HEK293 (cell line): ENCODE results near the gene UGT1A7.

ENCODE experiments used
- CTCF ChIA-PET: fragments of 350-600 bp; formaldehyde crosslinking; extraction: SDS; loops from one replicate; lab custom pipeline; 2021; ENCODE audit warnings: antibody characterized with exemption; lab: Yijun Ruan, JAX
- POLR2A ChIA-PET: fragments of 300-600 bp; formaldehyde crosslinking; extraction: SDS; loops from one replicate; lab custom pipeline; 2020; ENCODE audit warnings: antibody characterized with exemption, inconsistent platforms; lab: Yijun Ruan, JAX
- H3K27ac ChIP-seq: fragments of 200-500 bp; sonication (Bioruptor generic); 2 replicates; pipeline ENCODE4 v1.5.1; 2014; ENCODE audit warnings: low read depth, low read length, control low read depth, inconsistent platforms; ENCODE audit errors: extremely low read depth
- H3K36me3 ChIP-seq, 2 experiments: fragments of 200-500 bp in 1 of 2; sonication (Bioruptor generic) in 1 of 2; 1 replicate in 1 of 2; 2 replicates in 1 of 2; pipeline ENCODE4 v1.5.1; 2014 to 2017; ENCODE audit warnings: inconsistent platforms in 2 of 2, low read length in 2 of 2; ENCODE audit not compliant: control insufficient read depth in 2 of 2, insufficient read depth in 1 of 2
- H3K4me1 ChIP-seq: fragments of 200-500 bp; sonication (Bioruptor generic); 2 replicates; pipeline ENCODE4 v1.5.1; 2014; ENCODE audit warnings: mild to moderate bottlenecking, low read length, inconsistent platforms; ENCODE audit not compliant: control insufficient read depth, insufficient read depth
- H3K4me3 ChIP-seq: 2 replicates; pipeline ENCODE4 v1.5.1; 2011; ENCODE audit warnings: low read depth, mild to moderate bottlenecking, control low read depth, low read length, moderate library complexity
- H3K9me3 ChIP-seq: fragments of 200-500 bp; sonication (Bioruptor generic); 2 replicates; pipeline ENCODE4 v1.5.1; 2014; ENCODE audit warnings: low read depth, low read length, inconsistent platforms; ENCODE audit not compliant: control insufficient read depth, insufficient read depth
- BCL11B ChIP-seq: fragments of 450-650 bp; formaldehyde crosslinking; IDR thresholded peaks from 2 replicates; pipeline ENCODE4 v1.5.1; 2016; ENCODE audit warnings: low read depth, missing biosample characterization, missing genetic modification characterization
- KLF9 ChIP-seq: fragments of 450-650 bp; formaldehyde crosslinking; IDR thresholded peaks from 2 replicates; pipeline ENCODE4 v1.5.1; 2016; ENCODE audit warnings: missing biosample characterization, missing genetic modification characterization, low read depth
- ZFP3 ChIP-seq: fragments of 450-650 bp; formaldehyde crosslinking; IDR thresholded peaks from 2 replicates; pipeline ENCODE4 v1.5.1; 2016; ENCODE audit warnings: low read depth, missing biosample characterization, missing genetic modification characterization
- ZFP41 ChIP-seq: fragments of 450-650 bp; formaldehyde crosslinking; IDR thresholded peaks from 2 replicates; pipeline ENCODE4 v1.5.1; 2016; ENCODE audit warnings: missing biosample characterization, missing genetic modification characterization, borderline replicate concordance
- ZNF175 ChIP-seq: fragments of 450-650 bp; formaldehyde crosslinking; IDR thresholded peaks from 2 replicates; pipeline ENCODE4 v1.5.1; 2016; ENCODE audit warnings: missing biosample characterization, missing genetic modification characterization
- ZNF24 ChIP-seq: fragments of 450-650 bp; formaldehyde crosslinking; IDR thresholded peaks from 2 replicates; pipeline ENCODE4 v1.5.1; 2016; ENCODE audit warnings: missing biosample characterization, missing genetic modification characterization
- ZNF423 ChIP-seq: fragments of 450-650 bp; formaldehyde crosslinking; IDR thresholded peaks from 2 replicates; pipeline ENCODE4 v1.5.1; 2016; ENCODE audit warnings: missing biosample characterization, missing genetic modification characterization
- ZSCAN23 ChIP-seq: fragments of 450-650 bp; formaldehyde crosslinking; IDR thresholded peaks from 2 replicates; pipeline ENCODE4 v1.5.1; 2016; ENCODE audit warnings: missing biosample characterization, missing genetic modification characterization
- TF ChIP-seq, protein P1 (sequence below): fragments of 450-650 bp; formaldehyde crosslinking; IDR thresholded peaks from 2 replicates; pipeline ENCODE4 v1.5.1; 2016; ENCODE audit warnings: missing biosample characterization, missing genetic modification characterization, borderline replicate concordance
- TF ChIP-seq, protein P2 (sequence below): fragments of 450-650 bp; formaldehyde crosslinking; IDR thresholded peaks from 2 replicates; pipeline ENCODE4 v1.5.1; 2016; ENCODE audit warnings: missing biosample characterization, missing genetic modification characterization
- TF ChIP-seq, protein P3 (sequence below): fragments of 450-650 bp; formaldehyde crosslinking; IDR thresholded peaks from 2 replicates; pipeline ENCODE4 v1.5.1; 2017; ENCODE audit warnings: missing biosample characterization, missing genetic modification characterization

UGT1A7 gene

DNA sequence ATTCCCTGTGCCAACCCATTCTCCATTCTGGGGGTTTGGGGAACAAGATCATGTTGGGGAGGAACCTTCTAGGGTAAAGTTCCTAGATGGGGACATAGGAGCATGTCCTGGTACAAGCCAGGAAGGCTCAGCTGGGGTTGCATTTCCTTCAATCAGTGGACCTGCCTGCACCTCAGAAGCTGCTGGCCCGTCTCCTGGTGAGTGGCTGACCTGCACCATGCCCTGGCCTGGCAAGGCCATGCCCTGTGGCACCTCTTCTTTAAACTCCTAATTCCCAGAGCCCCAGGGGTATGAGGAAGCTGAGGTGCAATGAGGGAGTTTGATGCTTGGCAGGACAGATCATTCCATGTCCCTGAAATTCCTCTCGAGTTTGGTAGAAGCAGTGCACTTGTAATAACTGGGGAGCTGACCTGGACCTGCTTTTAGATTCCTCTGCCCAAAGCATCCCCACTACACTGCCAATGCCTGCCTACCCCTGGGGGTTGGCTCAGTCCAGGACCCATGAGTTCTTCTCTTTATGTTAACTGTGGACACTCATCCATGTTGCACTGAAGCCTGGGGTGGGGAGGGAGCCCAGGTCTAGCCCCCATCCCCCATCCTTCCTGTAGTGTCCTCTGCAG is 121.7 kb downstream of the UGT1A7 start (continued):
- TF ChIP-seq, protein P1, sequence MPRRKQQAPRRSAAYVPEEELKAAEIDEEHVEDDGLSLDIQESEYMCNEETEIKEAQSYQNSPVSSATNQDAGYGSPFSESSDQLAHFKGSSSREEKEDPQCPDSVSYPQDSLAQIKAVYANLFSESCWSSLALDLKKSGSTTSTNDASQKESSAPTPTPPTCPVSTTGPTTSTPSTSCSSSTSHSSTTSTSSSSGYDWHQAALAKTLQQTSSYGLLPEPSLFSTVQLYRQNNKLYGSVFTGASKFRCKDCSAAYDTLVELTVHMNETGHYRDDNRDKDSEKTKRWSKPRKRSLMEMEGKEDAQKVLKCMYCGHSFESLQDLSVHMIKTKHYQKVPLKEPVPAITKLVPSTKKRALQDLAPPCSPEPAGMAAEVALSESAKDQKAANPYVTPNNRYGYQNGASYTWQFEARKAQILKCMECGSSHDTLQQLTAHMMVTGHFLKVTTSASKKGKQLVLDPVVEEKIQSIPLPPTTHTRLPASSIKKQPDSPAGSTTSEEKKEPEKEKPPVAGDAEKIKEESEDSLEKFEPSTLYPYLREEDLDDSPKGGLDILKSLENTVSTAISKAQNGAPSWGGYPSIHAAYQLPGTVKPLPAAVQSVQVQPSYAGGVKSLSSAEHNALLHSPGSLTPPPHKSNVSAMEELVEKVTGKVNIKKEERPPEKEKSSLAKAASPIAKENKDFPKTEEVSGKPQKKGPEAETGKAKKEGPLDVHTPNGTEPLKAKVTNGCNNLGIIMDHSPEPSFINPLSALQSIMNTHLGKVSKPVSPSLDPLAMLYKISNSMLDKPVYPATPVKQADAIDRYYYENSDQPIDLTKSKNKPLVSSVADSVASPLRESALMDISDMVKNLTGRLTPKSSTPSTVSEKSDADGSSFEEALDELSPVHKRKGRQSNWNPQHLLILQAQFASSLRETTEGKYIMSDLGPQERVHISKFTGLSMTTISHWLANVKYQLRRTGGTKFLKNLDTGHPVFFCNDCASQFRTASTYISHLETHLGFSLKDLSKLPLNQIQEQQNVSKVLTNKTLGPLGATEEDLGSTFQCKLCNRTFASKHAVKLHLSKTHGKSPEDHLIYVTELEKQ: no peak
- TF ChIP-seq ZNF24 (tag by site-specific recombination): no peak

DNA sequence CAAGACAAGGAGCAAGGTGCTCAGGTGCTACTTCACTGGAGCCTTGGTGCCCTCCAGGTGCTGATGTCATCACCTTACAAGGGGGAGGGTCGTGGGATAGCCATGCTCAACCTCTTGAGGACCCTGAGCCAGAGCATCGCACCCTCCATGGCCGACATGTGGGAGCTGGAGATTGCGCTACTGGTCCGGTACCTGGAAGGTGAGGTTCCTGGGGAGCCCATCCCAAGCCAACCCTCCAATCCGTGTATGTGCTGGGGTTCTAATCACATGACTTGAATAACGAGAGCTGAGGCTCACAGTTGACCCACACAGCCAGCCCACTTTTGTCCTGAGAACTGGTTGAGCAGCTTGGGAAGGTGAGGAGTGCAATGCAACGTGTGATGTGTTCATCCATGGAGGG is 122.3 kb downstream of the UGT1A7 start:
- Histone ChIP-seq H3K27ac (no peak overlapping the region), H3K9me3 (no peaks in the 10 kb centered on the region), H3K4me3 (no peak overlapping the region), H3K4me1 (no peaks in the 10 kb centered on the region), H3K36me3 (no peaks in the 10 kb centered on the region)
- ChIA-PET POLR2A (interaction anchor here (0.6 kb wide), 1 partner anchor 1582 kb away, joined by 3 read pairs; no protein-coding TSS in a partner anchor), CTCF (no interaction called here)
- no peak for TF ChIP-seq KLF9 (tag by site-specific recombination)
- TF ChIP-seq ZSCAN23 (tag by site-specific recombination): no peak
- no peak for TF ChIP-seq ZNF175 (tag by site-specific recombination)
- TF ChIP-seq, protein P2, sequence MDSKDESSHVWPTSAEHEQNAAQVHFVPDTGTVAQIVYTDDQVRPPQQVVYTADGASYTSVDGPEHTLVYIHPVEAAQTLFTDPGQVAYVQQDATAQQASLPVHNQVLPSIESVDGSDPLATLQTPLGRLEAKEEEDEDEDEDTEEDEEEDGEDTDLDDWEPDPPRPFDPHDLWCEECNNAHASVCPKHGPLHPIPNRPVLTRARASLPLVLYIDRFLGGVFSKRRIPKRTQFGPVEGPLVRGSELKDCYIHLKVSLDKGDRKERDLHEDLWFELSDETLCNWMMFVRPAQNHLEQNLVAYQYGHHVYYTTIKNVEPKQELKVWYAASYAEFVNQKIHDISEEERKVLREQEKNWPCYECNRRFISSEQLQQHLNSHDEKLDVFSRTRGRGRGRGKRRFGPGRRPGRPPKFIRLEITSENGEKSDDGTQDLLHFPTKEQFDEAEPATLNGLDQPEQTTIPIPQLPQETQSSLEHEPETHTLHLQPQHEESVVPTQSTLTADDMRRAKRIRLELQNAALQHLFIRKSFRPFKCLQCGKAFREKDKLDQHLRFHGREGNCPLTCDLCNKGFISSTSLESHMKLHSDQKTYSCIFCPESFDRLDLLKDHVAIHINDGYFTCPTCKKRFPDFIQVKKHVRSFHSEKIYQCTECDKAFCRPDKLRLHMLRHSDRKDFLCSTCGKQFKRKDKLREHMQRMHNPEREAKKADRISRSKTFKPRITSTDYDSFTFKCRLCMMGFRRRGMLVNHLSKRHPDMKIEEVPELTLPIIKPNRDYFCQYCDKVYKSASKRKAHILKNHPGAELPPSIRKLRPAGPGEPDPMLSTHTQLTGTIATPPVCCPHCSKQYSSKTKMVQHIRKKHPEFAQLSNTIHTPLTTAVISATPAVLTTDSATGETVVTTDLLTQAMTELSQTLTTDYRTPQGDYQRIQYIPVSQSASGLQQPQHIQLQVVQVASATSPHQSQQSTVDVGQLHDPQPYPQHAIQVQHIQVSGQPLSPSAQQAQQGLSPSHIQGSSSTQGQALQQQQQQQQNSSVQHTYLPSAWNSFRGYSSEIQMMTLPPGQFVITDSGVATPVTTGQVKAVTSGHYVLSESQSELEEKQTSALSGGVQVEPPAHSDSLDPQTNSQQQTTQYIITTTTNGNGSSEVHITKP (tag by site-specific recombination): no peak
- TF ChIP-seq ZFP41 (tag by site-specific recombination): no peak
- no peak for TF ChIP-seq ZNF423 (tag by site-specific recombination)
- TF ChIP-seq ZFP3: no peak
- TF ChIP-seq, protein P1: no peak
- TF ChIP-seq BCL11B (tag by site-specific recombination): no peak
- TF ChIP-seq, protein P3, sequence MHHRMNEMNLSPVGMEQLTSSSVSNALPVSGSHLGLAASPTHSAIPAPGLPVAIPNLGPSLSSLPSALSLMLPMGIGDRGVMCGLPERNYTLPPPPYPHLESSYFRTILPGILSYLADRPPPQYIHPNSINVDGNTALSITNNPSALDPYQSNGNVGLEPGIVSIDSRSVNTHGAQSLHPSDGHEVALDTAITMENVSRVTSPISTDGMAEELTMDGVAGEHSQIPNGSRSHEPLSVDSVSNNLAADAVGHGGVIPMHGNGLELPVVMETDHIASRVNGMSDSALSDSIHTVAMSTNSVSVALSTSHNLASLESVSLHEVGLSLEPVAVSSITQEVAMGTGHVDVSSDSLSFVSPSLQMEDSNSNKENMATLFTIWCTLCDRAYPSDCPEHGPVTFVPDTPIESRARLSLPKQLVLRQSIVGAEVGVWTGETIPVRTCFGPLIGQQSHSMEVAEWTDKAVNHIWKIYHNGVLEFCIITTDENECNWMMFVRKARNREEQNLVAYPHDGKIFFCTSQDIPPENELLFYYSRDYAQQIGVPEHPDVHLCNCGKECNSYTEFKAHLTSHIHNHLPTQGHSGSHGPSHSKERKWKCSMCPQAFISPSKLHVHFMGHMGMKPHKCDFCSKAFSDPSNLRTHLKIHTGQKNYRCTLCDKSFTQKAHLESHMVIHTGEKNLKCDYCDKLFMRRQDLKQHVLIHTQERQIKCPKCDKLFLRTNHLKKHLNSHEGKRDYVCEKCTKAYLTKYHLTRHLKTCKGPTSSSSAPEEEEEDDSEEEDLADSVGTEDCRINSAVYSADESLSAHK: no peak
